SK-N-SH (cell line): ENCODE measurements around the gene PLCG2. TPM values are rescaled to one million over a fixed set of nuclear protein-coding genes. Genes with fewer than 3 reads are reported as not detected.

Experiments used
- CTCF ChIA-PET: fragments of 300-600, 350-600 bp; formaldehyde crosslinking; extraction: SDS; loops from one replicate; lab custom pipeline; 2021; lab: Yijun Ruan, JAX
- POLR2A ChIA-PET: fragments of 350-600 bp; sonication (Branson Sonifier 250); formaldehyde crosslinking; extraction: SDS; loops from one replicate; lab custom pipeline; 2020; ENCODE audit warnings: antibody characterized with exemption, inconsistent platforms; lab: Yijun Ruan, JAX
- DNase-seq: peaks from one replicate; pipeline ENCODE4 v3.0.0; 2012
- H2AFZ ChIP-seq: fragments of 200-600 bp; sonication (generic); 2 replicates; pipeline ENCODE4 v1.8.1; 2016; ENCODE audit warnings: antibody characterized with exemption, mild to moderate bottlenecking, low read depth
- H3F3A ChIP-seq: fragments of 200-600 bp; sonication (generic); replicated peaks from 2 replicates; pipeline ENCODE3; 2016; ENCODE audit warnings: antibody characterized with exemption, mild to moderate bottlenecking; ENCODE audit not compliant: insufficient read depth
- H3K27ac ChIP-seq, 2 experiments: fragments of 200-500 bp in 1 of 2; fragments of 200-600 bp in 1 of 2; sonication (Bioruptor generic) in 1 of 2; sonication (generic), shearing (Covaris generic) in 1 of 2; 2 replicates each; pipeline versions ENCODE4 v1.5.1 to v1.6.1; 2014 to 2016; ENCODE audit warnings: low read depth in 2 of 2, inconsistent platforms in 1 of 2, low read length in 1 of 2, mild to moderate bottlenecking in 1 of 2, mixed read lengths in 1 of 2
- H3K27me3 ChIP-seq: fragments of 200-600 bp; sonication (generic), shearing (Covaris generic); 2 replicates; pipeline ENCODE4 v1.6.1; 2016; ENCODE audit warnings: mixed run types; ENCODE audit not compliant: insufficient read depth
- H3K36me3 ChIP-seq, 2 experiments: fragments of 200-500 bp in 1 of 2; fragments of 200-600 bp in 1 of 2; sonication (Bioruptor generic) in 1 of 2; sonication (generic) in 1 of 2; replicated peaks in 1 of 2; 2 replicates each; pipeline versions ENCODE3 to v1.5.1; 2014 to 2016; ENCODE audit warnings: low read length in 1 of 2, mild to moderate bottlenecking in 1 of 2; ENCODE audit not compliant: insufficient read depth in 2 of 2, control insufficient read depth in 1 of 2
- H3K4me1 ChIP-seq, 2 experiments: fragments of 200-500 bp in 1 of 2; fragments of 200-600 bp in 1 of 2; sonication (Bioruptor generic) in 1 of 2; sonication (generic), shearing (Covaris generic) in 1 of 2; 2 replicates each; pipeline versions ENCODE4 v1.5.1 to v1.6.1; 2014 to 2016; ENCODE audit warnings: low read depth in 1 of 2, low read length in 1 of 2, mixed run types in 1 of 2; ENCODE audit not compliant: insufficient read depth in 2 of 2, control insufficient read depth in 1 of 2
- H3K4me2 ChIP-seq: fragments of 200-600 bp; sonication (generic), shearing (Covaris generic); 2 replicates; pipeline ENCODE4 v1.6.1; 2017; ENCODE audit warnings: mixed run types
- H3K4me3 ChIP-seq, 2 experiments: fragments of 200-500 bp in 1 of 2; fragments of 200-600 bp in 1 of 2; sonication (Bioruptor generic) in 1 of 2; sonication (generic), shearing (Covaris generic) in 1 of 2; 2 replicates each; pipeline versions ENCODE4 v1.5.1 to v1.8.1; 2014 to 2016; ENCODE audit warnings: low read depth in 2 of 2, inconsistent platforms in 1 of 2, low read length in 1 of 2, mild to moderate bottlenecking in 1 of 2, mixed read lengths in 1 of 2, moderate library complexity in 1 of 2
- H3K79me2 ChIP-seq: fragments of 200-600 bp; sonication (generic); 2 replicates; pipeline ENCODE4 v1.8.1; 2017; ENCODE audit warnings: mild to moderate bottlenecking; ENCODE audit not compliant: insufficient read depth
- H3K9ac ChIP-seq: fragments of 200-600 bp; sonication (generic); 2 replicates; pipeline ENCODE4 v1.6.1; 2017; ENCODE audit warnings: mixed run types
- H3K9me2 ChIP-seq: fragments of 200-600 bp; sonication (generic); 2 replicates; pipeline ENCODE4 v1.6.1; 2017; ENCODE audit warnings: mixed run types
- H3K9me3 ChIP-seq: fragments of 200-600 bp; sonication (generic); 2 replicates; pipeline ENCODE4 v1.6.1; 2017; ENCODE audit warnings: mixed run types, mild to moderate bottlenecking, moderate library complexity
- H4K20me1 ChIP-seq: fragments of 200-600 bp; sonication (generic); 2 replicates; pipeline ENCODE4 v1.6.1; 2017; ENCODE audit warnings: mild to moderate bottlenecking, mixed run types; ENCODE audit not compliant: insufficient read depth
- CHD2 ChIP-seq: fragments of 150-350 bp; IDR thresholded peaks from 2 replicates; pipeline ENCODE4 v1.6.1; 2018; ENCODE audit warnings: low read length; ENCODE audit not compliant: partially characterized antibody
- ELF1 ChIP-seq: IDR thresholded peaks from 2 replicates; pipeline ENCODE4 v1.4.0; 2012
- FOXM1 ChIP-seq: IDR thresholded peaks from 2 replicates; pipeline ENCODE4 v1.4.0; 2012; ENCODE audit warnings: low read depth, mild to moderate bottlenecking
- MEF2A ChIP-seq: IDR thresholded peaks from 2 replicates; pipeline ENCODE4 v1.4.0; 2012; ENCODE audit warnings: low read depth, borderline replicate concordance
- RAD21 ChIP-seq: IDR thresholded peaks from 2 replicates; pipeline ENCODE4 v1.6.1; 2012; ENCODE audit warnings: mild to moderate bottlenecking, low read length
- USF2 ChIP-seq: fragments of 150-350 bp; IDR thresholded peaks from 2 replicates; pipeline ENCODE4 v1.6.1; 2017; ENCODE audit warnings: antibody characterized with exemption, low read length, low read depth, borderline replicate concordance
- whole genome bisulfite sequencing: methylation state at CpG from one replicate; pipeline ENCODE4 v1.1.6; 2017; ENCODE audit warnings: low lambda C conversion rate; 5-methylcytosine and 5-hydroxymethylcytosine counted together
- polyA plus RNA-seq, 3 experiments: library from polyadenylated mRNA; depleted of rRNA; stranded (reverse); fragments of >200 nt; gene quantifications; 2 replicates each; pipeline ENCODE4 v1.2.3, GENCODE V29; 2012
- TF ChIP-seq, protein P1 (sequence below): fragments of 150-350 bp; IDR thresholded peaks from 2 replicates; pipeline ENCODE4 v1.6.1; 2016; ENCODE audit warnings: mild to moderate bottlenecking, low read depth, low read length
- TF ChIP-seq, protein P2 (sequence below): IDR thresholded peaks from 2 replicates; pipeline ENCODE4; 2012
- TF ChIP-seq, protein P3 (sequence below): fragments of 200-600 bp; sonication (generic); IDR thresholded peaks from 2 replicates; pipeline ENCODE4 v1.6.1; 2017; ENCODE audit warnings: antibody characterized with exemption, mild to moderate bottlenecking, moderate library complexity

The PLCG2 gene
- polyA plus RNA-seq, 1 of the 3 experiments (the other 2 are of a cell fraction) = 0.23 TPM

DNA sequence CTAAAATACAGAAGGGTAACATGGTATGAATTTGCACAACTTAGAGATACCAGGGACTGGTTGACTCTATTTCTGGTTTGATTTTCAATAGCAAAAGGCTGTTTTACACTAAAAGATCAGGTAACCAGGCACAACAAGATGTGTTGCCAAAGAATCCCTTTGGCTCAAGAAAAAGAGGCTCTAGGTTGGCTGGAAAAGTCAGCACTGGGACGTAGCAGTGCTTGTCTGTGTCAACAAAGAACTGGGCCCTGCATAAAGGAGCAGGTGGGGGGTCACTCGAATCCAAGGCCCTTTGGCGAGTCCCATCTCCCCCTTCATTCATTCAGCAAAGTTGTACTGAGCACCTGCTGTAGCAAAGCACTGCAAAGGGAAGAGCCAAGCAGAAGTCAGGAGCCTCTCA is 213.8 kb downstream of the PLCG2 start (continued):
- TF ChIP-seq USF2 (no peak), RAD21 (no peak), MEF2A (no peak), CHD2 (no peak), ELF1 (no peak), FOXM1 (no peak)
- TF ChIP-seq, protein P1, sequence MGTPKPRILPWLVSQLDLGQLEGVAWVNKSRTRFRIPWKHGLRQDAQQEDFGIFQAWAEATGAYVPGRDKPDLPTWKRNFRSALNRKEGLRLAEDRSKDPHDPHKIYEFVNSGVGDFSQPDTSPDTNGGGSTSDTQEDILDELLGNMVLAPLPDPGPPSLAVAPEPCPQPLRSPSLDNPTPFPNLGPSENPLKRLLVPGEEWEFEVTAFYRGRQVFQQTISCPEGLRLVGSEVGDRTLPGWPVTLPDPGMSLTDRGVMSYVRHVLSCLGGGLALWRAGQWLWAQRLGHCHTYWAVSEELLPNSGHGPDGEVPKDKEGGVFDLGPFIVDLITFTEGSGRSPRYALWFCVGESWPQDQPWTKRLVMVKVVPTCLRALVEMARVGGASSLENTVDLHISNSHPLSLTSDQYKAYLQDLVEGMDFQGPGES = no peak
- TF ChIP-seq, protein P2, sequence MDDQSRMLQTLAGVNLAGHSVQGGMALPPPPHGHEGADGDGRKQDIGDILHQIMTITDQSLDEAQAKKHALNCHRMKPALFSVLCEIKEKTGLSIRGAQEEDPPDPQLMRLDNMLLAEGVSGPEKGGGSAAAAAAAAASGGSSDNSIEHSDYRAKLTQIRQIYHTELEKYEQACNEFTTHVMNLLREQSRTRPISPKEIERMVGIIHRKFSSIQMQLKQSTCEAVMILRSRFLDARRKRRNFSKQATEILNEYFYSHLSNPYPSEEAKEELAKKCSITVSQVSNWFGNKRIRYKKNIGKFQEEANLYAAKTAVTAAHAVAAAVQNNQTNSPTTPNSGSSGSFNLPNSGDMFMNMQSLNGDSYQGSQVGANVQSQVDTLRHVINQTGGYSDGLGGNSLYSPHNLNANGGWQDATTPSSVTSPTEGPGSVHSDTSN = no peak

DNA sequence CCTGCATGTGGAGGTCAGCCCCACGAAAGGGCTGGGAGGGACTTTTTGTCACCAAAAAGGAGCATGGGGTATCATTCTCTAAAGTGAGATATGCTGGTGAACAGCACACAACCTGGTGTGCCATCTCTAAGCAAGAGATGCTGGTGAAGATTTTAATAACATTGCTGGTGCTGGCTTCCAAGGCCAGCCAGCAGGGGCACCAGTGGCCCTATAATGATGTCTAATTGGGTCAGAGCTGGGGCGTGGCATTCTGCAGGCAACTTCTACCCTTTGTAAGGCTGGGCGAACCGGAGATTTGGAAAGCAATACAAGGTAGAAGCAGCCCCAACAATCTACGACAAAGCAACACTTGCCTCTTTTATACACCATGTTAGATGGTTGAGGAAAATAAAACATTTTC is 215.4 kb downstream of the PLCG2 start:
- TF ChIP-seq, protein P3, sequence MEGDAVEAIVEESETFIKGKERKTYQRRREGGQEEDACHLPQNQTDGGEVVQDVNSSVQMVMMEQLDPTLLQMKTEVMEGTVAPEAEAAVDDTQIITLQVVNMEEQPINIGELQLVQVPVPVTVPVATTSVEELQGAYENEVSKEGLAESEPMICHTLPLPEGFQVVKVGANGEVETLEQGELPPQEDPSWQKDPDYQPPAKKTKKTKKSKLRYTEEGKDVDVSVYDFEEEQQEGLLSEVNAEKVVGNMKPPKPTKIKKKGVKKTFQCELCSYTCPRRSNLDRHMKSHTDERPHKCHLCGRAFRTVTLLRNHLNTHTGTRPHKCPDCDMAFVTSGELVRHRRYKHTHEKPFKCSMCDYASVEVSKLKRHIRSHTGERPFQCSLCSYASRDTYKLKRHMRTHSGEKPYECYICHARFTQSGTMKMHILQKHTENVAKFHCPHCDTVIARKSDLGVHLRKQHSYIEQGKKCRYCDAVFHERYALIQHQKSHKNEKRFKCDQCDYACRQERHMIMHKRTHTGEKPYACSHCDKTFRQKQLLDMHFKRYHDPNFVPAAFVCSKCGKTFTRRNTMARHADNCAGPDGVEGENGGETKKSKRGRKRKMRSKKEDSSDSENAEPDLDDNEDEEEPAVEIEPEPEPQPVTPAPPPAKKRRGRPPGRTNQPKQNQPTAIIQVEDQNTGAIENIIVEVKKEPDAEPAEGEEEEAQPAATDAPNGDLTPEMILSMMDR = peak; percentile 30
- TF ChIP-seq USF2 (no peak), FOXM1 (no peak)
- peaks cover 4% of the 10 kb centered on the region for H3F3A ChIP-seq
- no peak overlapping the region for H3K4me3 ChIP-seq
- H2AFZ ChIP-seq = no peak overlapping the region
- no peak for DNase-seq
- ChIA-PET POLR2A (no interaction called here), CTCF (no interaction called here)
- no peaks in the 10 kb centered on the region for H3K27me3 ChIP-seq
- H3K27ac ChIP-seq = no peak overlapping the region
- H3K4me2 ChIP-seq = no peak overlapping the region
- H3K9ac ChIP-seq = no peak overlapping the region
- H3K36me3 ChIP-seq = no peaks in the 10 kb centered on the region
- 61% methylated on average over 5 of the region's 5 CpGs for WGBS
- H3K79me2 ChIP-seq = no peaks in the 10 kb centered on the region
- no peaks in the 10 kb centered on the region for H3K9me3 ChIP-seq
- no peaks in the 10 kb centered on the region for H4K20me1 ChIP-seq
- H3K9me2 ChIP-seq = no peaks in the 10 kb centered on the region
- H3K4me1 ChIP-seq = peaks cover 0 to 4% of the 10 kb centered on the region in 2 experiments; a peak in 3 of 4 replicates
